ENCODE results near the gene KCNJ1. TPM values are rescaled to one million over a fixed set of nuclear protein-coding genes. Genes with fewer than 3 reads are reported as not detected.

The KCNJ1 gene
- total RNA-seq, 1 donor from 2014 or later = 0.27 TPM

DNA sequence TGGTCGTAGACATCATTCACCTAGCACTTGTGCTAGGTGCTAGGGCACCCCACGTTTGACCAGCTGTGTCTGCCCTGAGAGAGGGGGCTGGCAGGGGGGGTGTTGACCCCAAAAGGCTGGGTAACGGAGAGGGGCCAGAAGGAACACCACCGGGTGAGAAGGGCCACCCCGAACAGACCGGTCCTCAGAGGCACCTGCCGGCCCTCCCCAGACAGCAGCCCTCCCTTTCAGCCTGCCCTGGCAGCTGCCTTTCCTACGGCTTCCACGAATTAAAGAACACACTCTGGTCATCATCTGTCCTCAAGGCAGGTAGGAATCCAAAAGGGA lies 23.1 kb upstream of the KCNJ1 start:
- peaks cover 54% of the 10 kb centered on the region for H3K27me3 Mint-ChIP-seq
- peak overlapping the region; percentile 57 for H3K4me3 Mint-ChIP-seq
- DNase-seq (ENCODE audit: extremely low spot score, unreplicated experiment) = no peak
- H3K4me1 Mint-ChIP-seq (ENCODE audit: unreplicated experiment) = peaks cover 7% of the 10 kb centered on the region
- H3K36me3 Mint-ChIP-seq = no peaks in the 10 kb centered on the region
- no peak overlapping the region for H3K27ac Mint-ChIP-seq
- TF ChIP-seq, protein P1, sequence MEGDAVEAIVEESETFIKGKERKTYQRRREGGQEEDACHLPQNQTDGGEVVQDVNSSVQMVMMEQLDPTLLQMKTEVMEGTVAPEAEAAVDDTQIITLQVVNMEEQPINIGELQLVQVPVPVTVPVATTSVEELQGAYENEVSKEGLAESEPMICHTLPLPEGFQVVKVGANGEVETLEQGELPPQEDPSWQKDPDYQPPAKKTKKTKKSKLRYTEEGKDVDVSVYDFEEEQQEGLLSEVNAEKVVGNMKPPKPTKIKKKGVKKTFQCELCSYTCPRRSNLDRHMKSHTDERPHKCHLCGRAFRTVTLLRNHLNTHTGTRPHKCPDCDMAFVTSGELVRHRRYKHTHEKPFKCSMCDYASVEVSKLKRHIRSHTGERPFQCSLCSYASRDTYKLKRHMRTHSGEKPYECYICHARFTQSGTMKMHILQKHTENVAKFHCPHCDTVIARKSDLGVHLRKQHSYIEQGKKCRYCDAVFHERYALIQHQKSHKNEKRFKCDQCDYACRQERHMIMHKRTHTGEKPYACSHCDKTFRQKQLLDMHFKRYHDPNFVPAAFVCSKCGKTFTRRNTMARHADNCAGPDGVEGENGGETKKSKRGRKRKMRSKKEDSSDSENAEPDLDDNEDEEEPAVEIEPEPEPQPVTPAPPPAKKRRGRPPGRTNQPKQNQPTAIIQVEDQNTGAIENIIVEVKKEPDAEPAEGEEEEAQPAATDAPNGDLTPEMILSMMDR (conservative IDR thresholded peaks at IDR 0.05) = no peak
- no peaks in the 10 kb centered on the region for H3K9me3 Mint-ChIP-seq

DNA sequence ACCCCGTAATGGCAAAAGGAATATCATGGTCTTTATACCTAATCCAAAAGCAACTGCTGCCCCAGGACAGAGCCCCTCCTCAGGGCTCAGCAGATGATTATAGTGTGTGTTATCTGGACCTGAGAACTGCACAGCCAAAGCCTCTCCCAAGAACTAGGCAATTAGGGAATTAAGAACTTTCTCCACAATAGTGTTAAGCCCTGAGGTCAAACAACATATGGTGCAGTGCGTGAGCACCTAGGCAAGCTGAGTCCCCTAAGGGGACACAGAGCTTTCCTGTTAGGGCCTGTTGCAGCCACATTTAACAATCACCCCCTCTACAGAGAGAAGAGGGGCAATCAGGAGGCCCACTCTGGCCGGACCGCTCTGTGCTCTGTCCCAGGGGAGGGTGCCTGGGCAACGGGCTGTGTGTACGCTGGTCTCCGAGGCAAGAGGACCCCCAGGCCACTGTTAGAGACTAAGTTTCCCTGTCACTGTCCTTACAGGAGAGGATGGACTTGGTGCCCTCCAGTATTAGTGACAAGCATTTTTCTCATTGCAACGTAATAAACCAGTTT lies 22.6 kb upstream of the KCNJ1 start:
- no peak overlapping the region for H3K27ac Mint-ChIP-seq
- H3K9me3 Mint-ChIP-seq = no peaks in the 10 kb centered on the region
- peaks cover 7% of the 10 kb centered on the region for H3K4me1 Mint-ChIP-seq (ENCODE audit: unreplicated experiment)

DNA sequence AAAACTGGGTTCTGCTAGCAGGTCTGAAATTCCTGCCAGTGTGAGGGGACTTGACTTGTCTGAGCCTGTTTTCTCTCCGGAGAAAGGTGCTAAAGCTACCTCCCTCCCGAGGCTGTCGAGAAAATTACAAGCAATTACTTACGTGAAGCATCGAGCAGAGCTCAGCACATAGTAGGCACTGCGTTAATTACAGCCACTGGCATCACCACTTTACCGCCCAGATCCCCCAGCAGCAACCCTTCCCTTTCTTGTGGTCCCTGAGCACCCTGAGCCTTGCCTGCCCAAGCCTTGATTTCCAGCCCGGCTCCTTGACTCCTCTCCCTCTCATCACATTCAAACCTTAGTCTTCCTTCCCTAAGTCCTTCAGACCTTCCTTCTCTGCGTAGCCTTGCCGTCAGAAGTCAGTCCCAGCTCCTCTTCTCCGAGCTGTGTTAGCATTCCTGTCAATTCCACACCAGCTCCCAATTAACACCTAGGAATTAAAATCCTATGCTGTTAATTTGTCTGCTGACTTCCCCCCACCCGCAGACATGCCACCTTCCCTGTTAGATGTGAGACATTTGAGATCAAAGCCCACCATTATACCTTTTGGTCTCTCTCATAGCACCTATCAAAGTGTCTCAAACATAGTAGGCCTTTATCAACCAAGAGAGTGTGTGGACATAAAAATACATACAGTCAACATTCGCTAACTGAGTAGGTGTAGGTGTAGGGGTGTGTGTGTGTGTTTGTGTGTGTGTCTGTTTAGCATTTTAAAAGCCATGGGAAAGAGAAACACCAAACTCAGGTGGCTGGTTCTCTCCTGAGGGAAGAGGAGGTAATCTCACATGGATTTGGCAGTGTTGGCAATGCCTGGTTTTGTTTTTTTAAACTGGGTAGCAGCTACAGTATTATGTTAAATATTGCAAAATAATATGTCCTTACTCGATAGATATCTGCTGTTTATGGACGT lies 21.2 kb upstream of the KCNJ1 start:
- no peak overlapping the region for H3K27ac Mint-ChIP-seq
- DNase-seq (ENCODE audit: extremely low spot score, unreplicated experiment) = no peak
- H3K27me3 Mint-ChIP-seq = peaks cover 62% of the 10 kb centered on the region
- peak overlapping the region; percentile 63 for H3K4me3 Mint-ChIP-seq
- H3K36me3 Mint-ChIP-seq = no peaks in the 10 kb centered on the region
- peaks cover 7% of the 10 kb centered on the region for H3K4me1 Mint-ChIP-seq (ENCODE audit: unreplicated experiment)
- TF ChIP-seq, protein P1 (conservative IDR thresholded peaks at IDR 0.05) = no peak
- no peaks in the 10 kb centered on the region for H3K9me3 Mint-ChIP-seq

More for the DNA sequence above, 22.6 kb upstream of the KCNJ1 start:
- Mint-ChIP-seq H3K36me3 (no peaks in the 10 kb centered on the region), H3K4me3 (peak overlapping the region; percentile 57), H3K27me3 (peaks cover 56% of the 10 kb centered on the region)
- DNase-seq (ENCODE audit: extremely low spot score, unreplicated experiment) = no peak
- TF ChIP-seq, protein P1 (conservative IDR thresholded peaks at IDR 0.05) = no peak

DNA sequence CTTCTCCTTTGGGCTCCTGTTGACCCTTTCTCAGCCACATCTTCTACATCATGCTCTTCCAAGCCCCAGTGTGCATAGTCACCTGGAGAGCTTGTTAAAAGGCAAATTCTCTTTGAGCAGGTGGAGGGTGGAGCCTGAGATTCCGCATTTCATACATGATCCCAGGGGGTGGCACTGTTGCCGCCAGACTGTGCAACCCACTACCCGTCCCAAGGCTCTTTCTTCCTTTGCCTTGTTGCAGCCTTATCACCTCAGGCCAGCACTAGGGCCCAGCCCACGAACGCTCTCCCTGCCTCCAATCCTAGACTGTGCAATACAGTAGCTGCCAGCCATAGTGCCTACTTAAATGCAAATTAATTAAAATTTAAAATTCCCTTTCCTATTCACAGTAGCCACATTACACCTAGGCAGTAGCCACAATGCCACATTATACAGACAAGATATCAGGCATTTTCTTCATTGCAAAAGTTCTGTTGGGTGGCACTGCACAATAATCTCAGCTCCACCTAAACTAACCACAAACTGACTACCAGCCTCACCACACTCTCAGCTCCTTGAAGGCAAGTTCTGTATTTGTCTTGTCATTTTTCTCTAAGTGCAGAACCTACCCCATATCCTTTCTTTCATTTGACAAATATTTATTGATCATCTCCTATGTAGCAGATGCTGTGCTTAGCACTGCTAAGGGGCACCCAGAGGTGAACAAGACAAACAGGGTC lies 19.5 kb upstream of the KCNJ1 start:
- Mint-ChIP-seq H3K4me1 (ENCODE audit: unreplicated experiment) (peaks cover 7% of the 10 kb centered on the region), H3K4me3 (no peak overlapping the region), H3K9me3 (no peaks in the 10 kb centered on the region), H3K36me3 (no peaks in the 10 kb centered on the region), H3K27ac (no peak overlapping the region), H3K27me3 (peaks cover 64% of the 10 kb centered on the region)
- TF ChIP-seq, protein P1 (conservative IDR thresholded peaks at IDR 0.05) = peak; percentile 58
- no peak for DNase-seq (ENCODE audit: extremely low spot score, unreplicated experiment)

DNA sequence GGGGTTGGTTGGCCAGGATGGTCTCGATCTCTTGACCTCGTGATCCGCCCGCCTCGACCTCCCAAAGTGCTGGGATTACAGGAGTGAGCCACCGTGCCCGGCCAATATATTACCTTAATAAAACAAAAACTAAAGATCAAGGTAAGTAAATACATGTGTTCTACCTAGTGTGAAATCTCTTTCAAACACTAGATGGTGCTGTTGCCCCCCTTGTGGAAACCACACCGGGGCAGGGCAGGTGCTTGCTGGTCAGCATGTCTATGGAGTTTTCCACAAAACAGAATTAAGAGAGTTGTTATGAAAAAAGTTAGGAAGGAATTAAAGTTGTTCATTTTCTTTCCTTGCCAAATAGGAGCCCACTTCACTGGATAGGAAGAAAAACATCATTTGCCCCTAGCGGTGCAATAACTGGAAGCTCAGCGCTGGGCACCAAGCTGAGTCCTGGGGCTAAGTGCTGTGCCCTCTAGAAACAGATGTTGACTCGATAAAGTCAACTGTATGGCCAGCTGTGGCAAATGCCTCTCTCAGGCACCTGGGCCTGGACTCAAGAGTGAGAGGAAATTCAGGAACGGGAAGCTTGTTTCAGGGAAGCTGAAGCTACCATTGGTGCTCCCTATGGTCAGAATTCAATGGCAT lies 17.7 kb upstream of the KCNJ1 start:
- H3K36me3 Mint-ChIP-seq = no peaks in the 10 kb centered on the region
- H3K27ac Mint-ChIP-seq = peak overlapping the region; percentile 52
- no peak for DNase-seq (ENCODE audit: extremely low spot score, unreplicated experiment)
- peak overlapping the region; percentile 42 for H3K4me3 Mint-ChIP-seq
- TF ChIP-seq, protein P1 (conservative IDR thresholded peaks at IDR 0.05) = peak; percentile 95
- peaks cover 7% of the 10 kb centered on the region for H3K4me1 Mint-ChIP-seq (ENCODE audit: unreplicated experiment)
- peaks cover 55% of the 10 kb centered on the region for H3K27me3 Mint-ChIP-seq
- H3K9me3 Mint-ChIP-seq = no peaks in the 10 kb centered on the region

Data from type B pancreatic cell (in vitro differentiated cells).